Spleen (tissue), 11 donors: ENCODE results near the gene SPINDOC. TPM values are rescaled to one million over a fixed set of nuclear protein-coding genes. Genes with fewer than 3 reads are reported as not detected.

Source experiments
- DNase-seq: peaks from one replicate; pipeline ENCODE4 v3.0.0-alpha.2; 2020
- H3K27ac ChIP-seq, 8 donors: fragments of 200-600 bp; sonication (generic) in 7 of 8; 1 replicate in 4 of 8; 2 replicates in 4 of 8; pipeline versions ENCODE4 v1.5.0 to v1.8.0; 2016 to 2021; ENCODE audit warnings: inconsistent platforms in 4 of 8, mild to moderate bottlenecking in 4 of 8, moderate library complexity in 1 of 8
- H3K27me3 ChIP-seq, 7 donors: fragments of 200-600 bp; sonication (generic) in 6 of 7; replicated peaks in 1 of 7; 1 replicate in 4 of 7; 2 replicates in 3 of 7; pipeline versions ENCODE4 v1.5.0 to v1.8.0; 2016 to 2021; ENCODE audit warnings: inconsistent platforms in 3 of 7, mild to moderate bottlenecking in 1 of 7
- H3K36me3 ChIP-seq, 6 donors: fragments of 200-600 bp; sonication (generic) in 5 of 6; 1 replicate in 4 of 6; 2 replicates in 2 of 6; pipeline versions ENCODE4 v1.5.0 to v1.8.0; 2016 to 2021; ENCODE audit warnings: inconsistent platforms in 2 of 6
- H3K4me1 ChIP-seq, 6 donors: fragments of 200-600 bp; sonication (generic) in 5 of 6; 1 replicate in 3 of 6; 2 replicates in 3 of 6; pipeline versions ENCODE4 v1.5.0 to v1.8.0; 2016 to 2021; ENCODE audit warnings: inconsistent platforms in 3 of 6
- H3K4me3 ChIP-seq, 8 donors: fragments of 200-600 bp; sonication (generic) in 7 of 8; 1 replicate in 4 of 8; 2 replicates in 4 of 8; pipeline versions ENCODE4 v1.5.0 to v1.8.0; 2016 to 2021; ENCODE audit warnings: inconsistent platforms in 4 of 8, mild to moderate bottlenecking in 4 of 8, moderate library complexity in 2 of 8
- H3K9me3 ChIP-seq, 8 donors: fragments of 200-600 bp; sonication (generic) in 7 of 8; 1 replicate in 4 of 8; 2 replicates in 4 of 8; pipeline versions ENCODE4 v1.5.0 to v1.8.0; 2016 to 2021; ENCODE audit warnings: inconsistent platforms in 4 of 8
- POLR2A ChIP-seq, 3 donors: fragments of 450-650 bp; IDR thresholded peaks; one replicate each; pipeline ENCODE4 v1.5.1; 2017; ENCODE audit warnings: antibody characterized with exemption in 3 of 3, mild to moderate bottlenecking in 1 of 3
- POLR2AphosphoS5 ChIP-seq, 3 donors: sonication (generic); formaldehyde crosslinking; IDR thresholded peaks; one replicate each; pipeline ENCODE4 v1.5.1; 2017; ENCODE audit warnings: antibody characterized with exemption in 3 of 3
- WGBS, 5 donors: extraction: QIAGEN DNeasy Blood & Tissue Kit in 3 of 5; methylation state at CpG; one replicate each; pipeline versions ENCODE4 v1.1.5 to v1.1.7; 2013 to 2018; 5-methylcytosine and 5-hydroxymethylcytosine counted together
- intact Hi-C: fragments of 100-400 bp; cut with DNase I; formaldehyde crosslinking; loops from one replicate; pipeline ENCODE4 v1.15.0; 2023; ENCODE audit warnings: low total_unique reads
- polyA plus RNA-seq, 3 donors: library from polyadenylated mRNA; stranded (reverse); fragments of 200-250 nt; gene quantifications; one replicate each; pipeline ENCODE4 v1.2.1, GENCODE V29; 2013
- small RNA-seq, 4 donors: library from RNA; depleted of rRNA; stranded (forward); fragments of <200 nt; gene quantifications; one replicate each; pipeline ENCODE3, GENCODE V24; 2016
- total RNA-seq, 7 donors: library from RNA; depleted of rRNA in 3 of 7; stranded (reverse); fragments of >200 nt in 3 of 7; fragmentation: NEBNext Ultra II Directional in 4 of 7; extraction: Animal tissue kit (Norgen Biotek cat#: 25700) in 4 of 7; gene quantifications; one replicate each; pipeline versions ENCODE4 v1.1.0 to v1.2.1, GENCODE V29; 2016 to 2021
- TF ChIP-seq, protein P1 (sequence below), 11 experiments: fragments of 200-600 bp in 7 of 11; fragments of 450-650 bp in 4 of 11; sonication (generic) in 4 of 11; IDR thresholded peaks in 8 of 11; conservative IDR thresholded peaks in 3 of 11; 1 replicate in 7 of 11; 2 replicates in 4 of 11; pipeline versions ENCODE4 v1.4.0 to v1.8.0; 2016 to 2021; ENCODE audit warnings: antibody characterized with exemption in 11 of 11, inconsistent platforms in 4 of 11, mild to moderate bottlenecking in 1 of 11
- donor health status: healthy with polysubstance abuse.
- donor health status: DM: no; HTN: no; CAD: no; lungs with moderate emphysema.
- donor health status: DM: no; HTN: no; CAD: no.
- donor health status: Bipolar disorder and iron deficiency.
- donor health status: healthy.
- donor health status: DM: no; HTN: no; CAD: no.
- donor health status: DM: yes; HTN: yes; CAD: no.

Gene SPINDOC
- total and polyA plus RNA-seq, 10 donors: 5.1 to 16.8 (median 13.3) TPM

DNA sequence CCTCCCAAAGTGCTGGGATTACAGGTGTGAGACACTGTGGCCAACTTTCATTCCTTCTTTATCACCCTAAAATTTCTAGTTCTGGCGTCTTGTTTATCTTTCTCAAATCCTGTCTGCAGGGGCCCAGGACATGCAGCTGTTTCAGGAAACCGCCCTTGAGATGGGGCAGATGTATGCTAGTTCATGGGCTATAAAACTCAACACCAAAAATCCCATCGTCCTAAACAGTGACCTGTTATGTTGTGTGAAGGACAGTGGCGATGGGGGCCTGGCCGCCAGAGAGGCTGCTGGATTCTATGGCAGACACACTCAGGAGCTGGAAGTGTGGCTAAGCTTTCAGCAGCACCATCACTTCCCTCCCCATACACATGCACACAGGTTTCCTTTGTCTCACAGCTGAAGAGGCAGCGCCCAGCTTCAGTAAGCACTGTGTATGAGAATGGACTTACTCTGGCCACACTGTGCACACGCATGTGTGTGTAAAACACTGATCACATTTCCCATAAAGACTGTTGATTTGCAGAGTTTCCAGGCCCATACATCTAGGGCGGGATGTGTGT is 62.3 kb downstream of the SPINDOC start:
- Histone ChIP-seq H3K9me3 (no peaks in the 10 kb centered on the region), H3K4me1 (peaks cover 23 to 96% (median 71%) of the 10 kb centered on the region in 6 donors), H3K27ac (no peak overlapping the region), H3K4me3 (no peak overlapping the region), H3K36me3 (peaks cover 0 to 45% (median 8%) of the 10 kb centered on the region in 6 donors), H3K27me3 (no peaks in the 10 kb centered on the region)
- intact Hi-C loops: loop anchor here (5.0 kb wide), 1 partner anchor 33 kb away; no protein-coding TSS in a partner anchor
- TF ChIP-seq POLR2A (IDR thresholded peaks at IDR 0.05) (no peak), POLR2AphosphoS5 (IDR thresholded peaks at IDR 0.05) (no peak)
- TF ChIP-seq, protein P1, sequence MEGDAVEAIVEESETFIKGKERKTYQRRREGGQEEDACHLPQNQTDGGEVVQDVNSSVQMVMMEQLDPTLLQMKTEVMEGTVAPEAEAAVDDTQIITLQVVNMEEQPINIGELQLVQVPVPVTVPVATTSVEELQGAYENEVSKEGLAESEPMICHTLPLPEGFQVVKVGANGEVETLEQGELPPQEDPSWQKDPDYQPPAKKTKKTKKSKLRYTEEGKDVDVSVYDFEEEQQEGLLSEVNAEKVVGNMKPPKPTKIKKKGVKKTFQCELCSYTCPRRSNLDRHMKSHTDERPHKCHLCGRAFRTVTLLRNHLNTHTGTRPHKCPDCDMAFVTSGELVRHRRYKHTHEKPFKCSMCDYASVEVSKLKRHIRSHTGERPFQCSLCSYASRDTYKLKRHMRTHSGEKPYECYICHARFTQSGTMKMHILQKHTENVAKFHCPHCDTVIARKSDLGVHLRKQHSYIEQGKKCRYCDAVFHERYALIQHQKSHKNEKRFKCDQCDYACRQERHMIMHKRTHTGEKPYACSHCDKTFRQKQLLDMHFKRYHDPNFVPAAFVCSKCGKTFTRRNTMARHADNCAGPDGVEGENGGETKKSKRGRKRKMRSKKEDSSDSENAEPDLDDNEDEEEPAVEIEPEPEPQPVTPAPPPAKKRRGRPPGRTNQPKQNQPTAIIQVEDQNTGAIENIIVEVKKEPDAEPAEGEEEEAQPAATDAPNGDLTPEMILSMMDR (IDR thresholded peaks at IDR 0.05 in 8 of 11, conservative IDR thresholded peaks at IDR 0.05 in 3 of 11): no peak
- DNase-seq: no peak
- WGBS, 5 donors: 88 to 93% (median 89%) methylated on average over 8 of the region's 8 CpGs

DNA sequence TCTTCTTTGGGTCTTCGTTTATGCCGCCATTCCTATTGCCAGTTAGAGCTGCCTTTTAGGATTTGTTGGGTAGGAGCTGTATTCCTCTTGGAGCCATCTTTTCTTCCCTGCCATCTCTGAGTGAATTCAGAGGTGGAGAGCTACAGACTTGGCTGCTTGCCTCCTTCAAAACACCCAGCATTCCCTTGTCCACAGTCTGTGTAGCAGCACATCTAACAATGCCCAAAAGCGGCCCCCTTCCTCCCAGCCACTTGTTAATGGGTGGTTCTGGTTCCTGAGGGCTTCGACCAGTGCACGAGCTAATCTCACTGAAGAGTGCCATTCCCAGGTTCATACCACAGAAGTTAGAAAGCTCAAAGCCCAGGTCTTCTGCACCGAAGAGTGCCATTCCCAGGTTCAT is 63.4 kb downstream of the SPINDOC start:
- H3K27me3 ChIP-seq: no peaks in the 10 kb centered on the region
- TF ChIP-seq POLR2A (IDR thresholded peaks at IDR 0.05): no peak
- TF ChIP-seq POLR2AphosphoS5 (IDR thresholded peaks at IDR 0.05): no peak
- TF ChIP-seq, protein P1 (IDR thresholded peaks at IDR 0.05 in 8 of 11, conservative IDR thresholded peaks at IDR 0.05 in 3 of 11): no peak
- WGBS, 5 donors: 88 to 96% (median 93%) methylated on average over 6 of the region's 6 CpGs
- H3K27ac ChIP-seq: no peak overlapping the region
- H3K36me3 ChIP-seq: peaks cover 0 to 45% (median 8%) of the 10 kb centered on the region in 6 donors
- no peaks in the 10 kb centered on the region for H3K9me3 ChIP-seq
- peaks cover 18 to 96% (median 71%) of the 10 kb centered on the region in 6 donors for H3K4me1 ChIP-seq
- no peak for DNase-seq
- H3K4me3 ChIP-seq: no peak overlapping the region
- intact Hi-C loops: loop anchor here (5.0 kb wide), 1 partner anchor 34 kb away; no protein-coding TSS in a partner anchor

Small RNA genes lying within 50 kb of the gene (small RNA-seq; reads per million reads assigned to genes)
- 0 reads per million in 4 donors for gene AP006289.1
- gene RN7SL596P: 0 reads per million in 4 donors

Other genes with a start within 250 kb of the SPINDOC start
- 10 to 100 TPM; 14.5 to 35.1 (median 24.9) TPM for gene PLAAT3, start 199.0 kb upstream of the SPINDOC start, total RNA-seq
- gene PLAAT3, start 199.0 kb upstream of the SPINDOC start, polyA plus RNA-seq: 10 to 100 TPM; 15.9 to 25.6 (median 24.6) TPM
- gene ATL3, start 142.1 kb upstream of the SPINDOC start, total RNA-seq: 10 to 100 TPM; 43.4 to 58.5 (median 46.3) TPM
- 10 to 100 TPM in 1 of 3 donors, 1 to 10 TPM in 2; 5.7 to 10.9 (median 8.2) TPM for gene ATL3, start 142.1 kb upstream of the SPINDOC start, polyA plus RNA-seq
- 100 to 1,000 TPM in 4 of 7 donors, 10 to 100 TPM in 3; 66.7 to 166 (median 101) TPM for gene RTN3, start 132.0 kb upstream of the SPINDOC start, total RNA-seq
- 10 to 100 TPM; 17.6 to 24.9 (median 24.8) TPM for gene RTN3, start 132.0 kb upstream of the SPINDOC start, polyA plus RNA-seq
- 10 to 100 TPM in 4 of 7 donors, 1 to 10 TPM in 3; 7.7 to 16.9 (median 10.3) TPM for gene ZFTA, start 44.7 kb upstream of the SPINDOC start, total RNA-seq
- gene ZFTA, start 44.7 kb upstream of the SPINDOC start, polyA plus RNA-seq: 1 to 10 TPM; 3.8 to 6.3 (median 4.5) TPM
- 10 to 100 TPM; 41.2 to 67.3 (median 48.6) TPM for gene MARK2, start 25.7 kb downstream of the SPINDOC start, total RNA-seq
- 10 to 100 TPM in 1 of 3 donors, 1 to 10 TPM in 2; 6.9 to 23.3 (median 7.0) TPM for gene MARK2, start 25.7 kb downstream of the SPINDOC start, polyA plus RNA-seq
- under 1 TPM in 5 of 7 donors, not detected in 2; 0.17 to 0.52 (median 0.26) TPM for gene RCOR2, start 103.7 kb downstream of the SPINDOC start, total RNA-seq
- gene RCOR2, start 103.7 kb downstream of the SPINDOC start, polyA plus RNA-seq: under 1 TPM; 0.07 to 0.18 (median 0.10) TPM
- gene NAA40, start 125.5 kb downstream of the SPINDOC start, total RNA-seq: 10 to 100 TPM; 27.2 to 45.4 (median 35.9) TPM
- 10 to 100 TPM; 12.1 to 21.4 (median 19.8) TPM for gene NAA40, start 125.5 kb downstream of the SPINDOC start, polyA plus RNA-seq
- 100 to 1,000 TPM; 181 to 531 (median 217) TPM for gene COX8A, start 161.2 kb downstream of the SPINDOC start, total RNA-seq
- 100 to 1,000 TPM; 340 to 698 (median 481) TPM for gene COX8A, start 161.2 kb downstream of the SPINDOC start, polyA plus RNA-seq
- gene OTUB1, start 173.0 kb downstream of the SPINDOC start, total RNA-seq: 10 to 100 TPM; 56.1 to 65.8 (median 58.8) TPM
- 10 to 100 TPM; 65.5 to 89.7 (median 83.5) TPM for gene OTUB1, start 173.0 kb downstream of the SPINDOC start, polyA plus RNA-seq
- gene FLRT1, start 222.5 kb downstream of the SPINDOC start, total RNA-seq: under 1 TPM in 5 of 7 donors, not detected in 2; 0.10 to 0.51 (median 0.17) TPM
- under 1 TPM in 2 of 3 donors, not detected in 1; 0.03 to 0.16 TPM for gene FLRT1, start 222.5 kb downstream of the SPINDOC start, polyA plus RNA-seq